Activated T-helper 2 cell treated with anti-CD3 and anti-CD28 coated beads, Interferon-gamma antibody, Interleukin-2, Interleukin-4, amounts not matched to agents 10 μg/mL and 5 μg/mL and 100 μg/mL, durations not matched to agents 14 hours and 24 hours and 36 hours (primary cell): ENCODE data around the gene ZMYND10. TPM values are rescaled to one million over a fixed set of nuclear protein-coding genes. Genes with fewer than 3 reads are reported as not detected.
"Not testable (repeated sequence)": the region's sequence is repeated elsewhere in the genome, so short reads cannot be mapped to it uniquely, and the experiment has no call there.

Source experiments
- DNase-seq: peaks from one replicate; pipeline ENCODE4 v3.0.0; 2021; ENCODE audit warnings: low spot score
- H3K27ac Mint-ChIP-seq: one replicate; pipeline ENCODE4 v1.8.0; 2021; ENCODE audit warnings: mixed read lengths
- H3K27me3 Mint-ChIP-seq: one replicate; pipeline ENCODE4 v1.8.0; 2021; ENCODE audit warnings: low read depth, mixed read lengths
- H3K36me3 Mint-ChIP-seq: one replicate; pipeline ENCODE4 v1.8.0; 2021; ENCODE audit warnings: low read depth, mixed read lengths
- H3K4me1 Mint-ChIP-seq: one replicate; pipeline ENCODE4 v1.8.0; 2021; ENCODE audit warnings: low read depth, mixed read lengths
- H3K4me3 Mint-ChIP-seq: one replicate; pipeline ENCODE4 v1.8.0; 2021; ENCODE audit warnings: low read depth, mild to moderate bottlenecking, moderate library complexity, mixed read lengths
- H3K9me3 Mint-ChIP-seq: one replicate; pipeline ENCODE4 v1.8.0; 2021; ENCODE audit warnings: mixed read lengths
- intact Hi-C: fragments of 100-400 bp; cut with micrococcal nuclease; formaldehyde crosslinking; loops from one replicate; pipeline ENCODE4 v1.15.1; 2023
- total RNA-seq: library from RNA; stranded (reverse); gene quantifications from 2 replicates; pipeline ENCODE4 v1.2.3, GENCODE V29; 2022

ZMYND10 gene
- total RNA-seq, 1 donor from 2014 or later, result 0.94 TPM

GRCh38 chr3:50318163-50318562, 27.4 kb downstream of the ZMYND10 start:
- no peaks in the 10 kb centered on the region for H3K27me3 Mint-ChIP-seq

DNA sequence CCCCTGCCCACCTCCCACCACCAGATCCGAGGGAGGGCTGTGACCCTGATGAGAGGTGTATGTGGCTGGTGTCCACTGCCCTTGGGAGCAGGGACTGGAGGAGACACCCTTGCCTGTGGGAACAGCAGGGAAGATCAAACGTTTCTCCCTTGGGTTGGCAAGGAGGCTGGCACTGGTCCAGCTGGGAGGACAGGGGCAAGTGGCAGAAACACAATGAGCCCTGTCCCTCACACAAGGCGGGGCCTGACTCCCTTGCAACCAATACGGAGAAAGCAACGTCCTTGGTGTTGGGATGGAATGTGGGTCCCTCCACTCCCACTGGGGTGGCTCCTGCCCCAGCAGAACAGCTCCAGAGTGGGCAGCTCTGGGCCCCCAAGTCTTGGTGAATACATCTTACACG, 28.2 kb downstream of the ZMYND10 start:
- no peak overlapping the region for H3K27ac Mint-ChIP-seq
- H3K9me3 Mint-ChIP-seq, result no peaks in the 10 kb centered on the region
- H3K27me3 Mint-ChIP-seq, result no peaks in the 10 kb centered on the region
- H3K36me3 Mint-ChIP-seq, result peaks cover 19% of the 10 kb centered on the region
- H3K4me3 Mint-ChIP-seq, result no peak overlapping the region
- intact Hi-C loops, result no loop called here
- peaks cover 13% of the 10 kb centered on the region for H3K4me1 Mint-ChIP-seq
- no peak for DNase-seq

More at GRCh38 chr3:50318163-50318562, 27.4 kb downstream of the ZMYND10 start:
- Mint-ChIP-seq H3K36me3 (peaks cover 19% of the 10 kb centered on the region), H3K4me3 (peak overlapping the region; percentile 37), H3K27ac (no peak overlapping the region), H3K4me1 (peaks cover 13% of the 10 kb centered on the region), H3K9me3 (no peaks in the 10 kb centered on the region)
- intact Hi-C loops, result no loop called here
- DNase-seq, result no peak

- peaks cover 13% of the 10 kb centered on the region for H3K4me1 Mint-ChIP-seq
Measured at GRCh38 chr3:50316657-50317242, 28.8 kb downstream of the ZMYND10 start.

DNA sequence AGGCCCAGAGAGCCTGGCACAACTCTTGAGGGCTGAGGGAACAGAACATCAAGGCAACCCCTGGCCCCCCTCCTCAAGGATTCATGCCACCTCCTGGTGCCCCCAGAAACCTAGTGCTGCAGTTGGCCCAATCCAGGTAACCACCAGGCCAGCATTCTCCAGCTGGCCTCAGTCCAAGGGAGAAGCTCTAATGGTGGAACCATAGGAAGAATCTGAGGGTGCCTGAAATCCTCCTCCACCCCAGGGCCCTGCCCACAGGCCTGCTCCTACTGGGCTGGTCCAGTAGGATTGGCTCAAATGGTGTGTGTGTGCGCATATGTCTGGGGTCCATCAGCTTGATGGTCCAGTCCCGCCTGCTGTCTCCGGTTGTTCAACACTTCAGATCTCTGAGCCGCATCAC, 30.7 kb downstream of the ZMYND10 start:
- Mint-ChIP-seq H3K4me1 (peaks cover 11% of the 10 kb centered on the region), H3K36me3 (peaks cover 21% of the 10 kb centered on the region), H3K27me3 (no peaks in the 10 kb centered on the region), H3K27ac (no peak overlapping the region), H3K4me3 (no peak overlapping the region), H3K9me3 (peaks cover under 1% of the 10 kb centered on the region)
- DNase-seq, result no peak
- intact Hi-C loops, result no loop called here

More at GRCh38 chr3:50316657-50317242, 28.8 kb downstream of the ZMYND10 start:
- H3K27me3 Mint-ChIP-seq, result no peaks in the 10 kb centered on the region
- H3K9me3 Mint-ChIP-seq, result no peaks in the 10 kb centered on the region
- intact Hi-C loops, result no loop called here
- no peak for DNase-seq
- H3K27ac Mint-ChIP-seq, result peak overlapping the region; percentile 40
- H3K36me3 Mint-ChIP-seq, result peaks cover 19% of the 10 kb centered on the region
- H3K4me3 Mint-ChIP-seq, result no peak overlapping the region

DNA sequence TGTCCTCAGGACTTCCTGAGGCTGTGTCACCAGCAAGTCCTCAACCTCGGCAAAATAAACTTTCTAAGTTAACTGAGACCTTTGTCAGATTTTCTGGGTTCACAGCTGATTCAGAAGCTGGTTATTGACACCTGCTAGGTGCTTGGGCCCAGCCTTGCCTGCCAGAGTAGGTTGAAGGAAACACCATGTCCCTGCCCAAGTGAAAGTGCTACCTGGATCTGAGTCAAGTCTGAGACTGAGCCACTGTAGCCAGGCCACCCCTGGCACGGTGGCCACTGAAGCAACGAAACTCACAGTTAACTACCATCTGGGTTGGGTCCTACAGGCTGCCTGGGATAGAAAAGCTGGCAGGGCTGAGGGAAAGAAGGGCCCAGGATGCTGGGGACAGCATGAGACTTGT, 31.2 kb downstream of the ZMYND10 start:
- H3K27ac Mint-ChIP-seq, result no peak overlapping the region
- peaks cover 5% of the 10 kb centered on the region for H3K9me3 Mint-ChIP-seq
- no peak for DNase-seq
- no peaks in the 10 kb centered on the region for H3K27me3 Mint-ChIP-seq
- intact Hi-C loops, result no loop called here
- H3K4me1 Mint-ChIP-seq, result peaks cover 11% of the 10 kb centered on the region
- no peak overlapping the region for H3K4me3 Mint-ChIP-seq
- peaks cover 22% of the 10 kb centered on the region for H3K36me3 Mint-ChIP-seq

DNA sequence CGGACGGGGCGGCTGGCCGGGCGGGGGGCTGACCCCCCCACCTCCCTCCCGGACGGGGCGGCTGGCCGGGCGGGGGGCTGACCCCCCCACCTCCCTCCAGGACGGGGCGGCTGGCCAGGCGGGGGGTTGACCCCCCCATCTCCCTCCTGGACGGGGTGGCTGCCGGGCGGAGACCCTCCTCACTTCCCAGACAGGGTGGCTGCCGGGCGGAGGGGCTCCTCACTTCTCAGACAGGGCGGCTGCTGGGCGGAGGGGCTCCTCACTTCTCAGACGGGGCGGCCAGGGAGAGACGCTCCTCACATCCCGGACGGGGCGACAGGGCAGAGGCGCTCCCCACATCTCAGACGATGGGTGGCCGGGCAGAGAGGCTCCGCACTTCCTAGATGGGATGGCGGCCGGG, 33.5 kb downstream of the ZMYND10 start:
- peaks cover 13% of the 10 kb centered on the region for H3K36me3 Mint-ChIP-seq
- H3K4me3 Mint-ChIP-seq, result not testable (repeated sequence)

GRCh38 chr3:50304601-50305000, 40.9 kb downstream of the ZMYND10 start:
- Mint-ChIP-seq H3K36me3 (peaks cover 6% of the 10 kb centered on the region), H3K4me1 (peaks cover 13% of the 10 kb centered on the region)

More for the DNA sequence above, 33.5 kb downstream of the ZMYND10 start:
- H3K27me3 Mint-ChIP-seq, H3K9me3 Mint-ChIP-seq, H3K4me1 Mint-ChIP-seq, intact Hi-C loops, H3K27ac Mint-ChIP-seq, DNase-seq: not testable (repeated sequence)

GRCh38 chr3:50303013-50303815, 42.3 kb downstream of the ZMYND10 start, which contains the start of gene HYAL1:
TSS of gene HYAL1 (minus strand) at chr3:50303574. CDS start at chr3:50302956, 618 bp downstream.
- intact Hi-C loops, result no loop called here
- H3K27ac Mint-ChIP-seq, result no peak within 1 kb of the TSS
- H3K4me1 Mint-ChIP-seq, result peaks cover 14% of the 10 kb centered on the region
- no peaks in the 10 kb centered on the region for H3K9me3 Mint-ChIP-seq
- no peak for DNase-seq
- H3K27me3 Mint-ChIP-seq, result no peaks in the 10 kb centered on the region
- no peak within 1 kb of the TSS for H3K4me3 Mint-ChIP-seq
- H3K36me3 Mint-ChIP-seq, result peaks cover 3% of the 10 kb centered on the region

More at GRCh38 chr3:50304601-50305000, 40.9 kb downstream of the ZMYND10 start:
- DNase-seq, result no peak
- peaks cover 2% of the 10 kb centered on the region for H3K9me3 Mint-ChIP-seq
- no peak overlapping the region for H3K27ac Mint-ChIP-seq
- intact Hi-C loops, result no loop called here
- no peak overlapping the region for H3K4me3 Mint-ChIP-seq
- H3K27me3 Mint-ChIP-seq, result no peaks in the 10 kb centered on the region

DNA sequence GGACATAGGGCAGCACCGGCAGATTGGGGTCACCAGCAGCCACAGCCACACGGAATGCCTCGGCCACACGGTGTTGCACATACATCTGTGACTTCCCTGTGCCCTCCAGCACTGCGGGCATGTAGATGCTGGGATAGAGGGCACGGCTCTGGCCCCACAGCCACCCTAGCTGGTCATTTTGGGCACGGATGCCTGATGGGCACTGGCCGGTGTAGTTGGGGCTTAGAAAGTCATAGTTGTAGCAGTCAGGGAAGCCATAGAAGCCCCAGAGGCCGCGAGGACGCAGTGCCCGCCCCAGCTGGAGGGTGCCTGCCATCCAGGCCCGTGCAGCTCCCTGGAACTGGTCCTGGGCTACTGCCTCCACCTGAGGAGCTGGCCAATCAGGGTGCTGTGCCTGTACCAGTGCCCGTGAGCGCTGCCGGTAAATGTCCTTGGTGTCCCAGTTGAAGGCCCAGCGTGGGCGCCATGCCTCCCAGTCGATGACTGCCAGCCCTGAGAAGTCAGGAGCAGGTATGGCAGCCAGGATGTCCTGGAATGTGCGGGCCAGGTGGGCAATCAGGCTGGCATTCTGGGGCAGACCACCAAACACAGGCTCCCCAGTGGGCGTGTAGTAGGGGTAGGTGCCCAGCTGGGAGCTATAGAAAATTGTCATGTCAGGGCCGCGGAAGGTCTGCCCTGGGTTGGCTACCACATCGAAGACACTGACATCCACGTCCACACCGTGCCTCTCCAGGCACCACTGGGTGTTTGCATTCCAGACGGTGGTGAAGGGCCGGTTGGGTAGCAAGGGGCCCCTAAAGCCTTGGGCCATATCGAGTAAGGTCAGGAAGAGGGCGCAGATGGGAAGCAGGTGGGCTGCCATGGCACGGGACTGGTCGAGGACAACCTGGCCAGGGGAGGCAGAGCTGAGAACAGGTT, 43.2 kb downstream of the ZMYND10 start:
- DNase-seq, result no peak
- no peak overlapping the region for H3K4me3 Mint-ChIP-seq
- peaks cover 17% of the 10 kb centered on the region for H3K4me1 Mint-ChIP-seq
- no peaks in the 10 kb centered on the region for H3K9me3 Mint-ChIP-seq
- H3K27me3 Mint-ChIP-seq, result no peaks in the 10 kb centered on the region
- H3K27ac Mint-ChIP-seq, result no peak overlapping the region
- intact Hi-C loops, result no loop called here
- H3K36me3 Mint-ChIP-seq, result peaks cover 3% of the 10 kb centered on the region

- no peak for DNase-seq
- peaks cover 3% of the 10 kb centered on the region for H3K36me3 Mint-ChIP-seq
- no peaks in the 10 kb centered on the region for H3K9me3 Mint-ChIP-seq
- no peaks in the 10 kb centered on the region for H3K27me3 Mint-ChIP-seq
- peak overlapping the region; percentile 93 for H3K27ac Mint-ChIP-seq
- intact Hi-C loops, result no loop called here
- peak overlapping the region; percentile 98 for H3K4me3 Mint-ChIP-seq
- H3K4me1 Mint-ChIP-seq, result peaks cover 17% of the 10 kb centered on the region
Measured at GRCh38 chr3:50300681-50301254, 44.8 kb downstream of the ZMYND10 start.

- intact Hi-C loops, result loop anchor here (1.0 to 10.0 kb wide), 7 partner anchors 21 to 365 kb away; partner anchors contain the start of genes CYB561D2, GNAI2, NPRL2 and TUSC2
Measured at GRCh38 chr3:50299929-50300680, 45.4 kb downstream of the ZMYND10 start.

GRCh38 chr3:50299638-50299928, 45.9 kb downstream of the ZMYND10 start:
- intact Hi-C loops, result loop anchor here (1.0 to 10.0 kb wide), 7 partner anchors 22 to 365 kb away; partner anchors contain the start of genes CYB561D2, GNAI2, NPRL2 and TUSC2
- Mint-ChIP-seq H3K27me3 (no peaks in the 10 kb centered on the region), H3K4me3 (peak overlapping the region; percentile 98), H3K9me3 (no peaks in the 10 kb centered on the region), H3K27ac (peak overlapping the region; percentile 93), H3K4me1 (peaks cover 17% of the 10 kb centered on the region), H3K36me3 (peaks cover 3% of the 10 kb centered on the region)
- DNase-seq, result no peak

More at GRCh38 chr3:50299929-50300680, 45.4 kb downstream of the ZMYND10 start:
- Mint-ChIP-seq H3K27me3 (no peaks in the 10 kb centered on the region), H3K36me3 (peaks cover 3% of the 10 kb centered on the region), H3K9me3 (no peaks in the 10 kb centered on the region), H3K27ac (peak overlapping the region; percentile 93), H3K4me1 (peaks cover 17% of the 10 kb centered on the region), H3K4me3 (peak overlapping the region; percentile 98)
- DNase-seq, result no peak
